H9 (cell line): ENCODE data around the gene VDAC1. TPM values are rescaled to one million over a fixed set of nuclear protein-coding genes. Genes with fewer than 3 reads are reported as not detected.

Source experiments
- DNase-seq: peaks from one replicate; pipeline ENCODE4 v3.0.0-alpha.2; 2017
- H2AFZ ChIP-seq: one replicate; pipeline ENCODE4 v1.6.1; 2013; ENCODE audit warnings: mild to moderate bottlenecking, low read length, control low read depth, moderate library complexity
- H2AK5ac ChIP-seq: 2 replicates; pipeline ENCODE4 v1.6.1; 2013; ENCODE audit warnings: low read length, control low read depth, mixed read lengths; ENCODE audit not compliant: insufficient read length
- H2BK120ac ChIP-seq: one replicate; pipeline ENCODE4 v1.6.1; 2013; ENCODE audit warnings: low read depth, mild to moderate bottlenecking, low read length, control low read depth, inconsistent platforms; ENCODE audit not compliant: poor library complexity, severe bottlenecking
- H2BK12ac ChIP-seq: 2 replicates; pipeline ENCODE4 v1.6.1; 2013; ENCODE audit warnings: low read length, control low read depth, mixed read lengths, low read depth; ENCODE audit not compliant: insufficient read length
- H2BK15ac ChIP-seq: 2 replicates; pipeline ENCODE4 v1.6.1; 2013; ENCODE audit warnings: low read depth, low read length, control low read depth
- H2BK20ac ChIP-seq: one replicate; pipeline ENCODE4 v1.6.1; 2013; ENCODE audit warnings: low read depth, mild to moderate bottlenecking, low read length, control low read depth, inconsistent platforms; ENCODE audit not compliant: poor library complexity, severe bottlenecking
- H2BK5ac ChIP-seq: 2 replicates; pipeline ENCODE4 v1.6.1; 2013; ENCODE audit warnings: low read length, control low read depth, mixed read lengths; ENCODE audit not compliant: insufficient read length
- H3K14ac ChIP-seq: 2 replicates; pipeline ENCODE4 v1.6.1; 2013; ENCODE audit warnings: low read length, control low read depth; ENCODE audit not compliant: insufficient read depth
- H3K18ac ChIP-seq: 2 replicates; pipeline ENCODE4 v1.6.1; 2013; ENCODE audit warnings: low read depth, mild to moderate bottlenecking, mixed read lengths, low read length, control low read depth; ENCODE audit not compliant: insufficient read length
- H3K23ac ChIP-seq: 2 replicates; pipeline ENCODE4 v1.6.1; 2013; ENCODE audit warnings: low read length, control low read depth, mixed read lengths, low read depth; ENCODE audit not compliant: insufficient read length
- H3K23me2 ChIP-seq: 2 replicates; pipeline ENCODE4 v1.6.1; 2013; ENCODE audit warnings: low read depth, mild to moderate bottlenecking, mixed read lengths, low read length, control low read depth; ENCODE audit not compliant: insufficient read length, poor library complexity, severe bottlenecking
- H3K27ac ChIP-seq: 2 replicates; pipeline ENCODE4 v1.5.1; 2013; ENCODE audit warnings: low read length, control low read depth, mixed read lengths, low read depth; ENCODE audit not compliant: insufficient read length
- H3K27me3 ChIP-seq: 2 replicates; pipeline ENCODE4 v1.6.1; 2013; ENCODE audit warnings: low read length, control low read depth, inconsistent platforms; ENCODE audit not compliant: insufficient read depth
- H3K4ac ChIP-seq: 2 replicates; pipeline ENCODE4 v1.6.1; 2013; ENCODE audit warnings: low read depth, mild to moderate bottlenecking, control low read depth, inconsistent platforms, low read length, moderate library complexity
- H3K4me1 ChIP-seq: 2 replicates; pipeline ENCODE4 v1.6.1; 2013; ENCODE audit warnings: low read length, control low read depth, inconsistent platforms; ENCODE audit not compliant: insufficient read depth
- H3K4me2 ChIP-seq: 2 replicates; pipeline ENCODE4 v1.6.1; 2013; ENCODE audit warnings: low read length, control low read depth, mixed read lengths; ENCODE audit not compliant: insufficient read length, insufficient read depth
- H3K56ac ChIP-seq: 2 replicates; pipeline ENCODE4 v1.6.1; 2013; ENCODE audit warnings: low read depth, mild to moderate bottlenecking, mixed read lengths, low read length, control low read depth; ENCODE audit not compliant: insufficient read length
- H3K79me1 ChIP-seq: 2 replicates; pipeline ENCODE4 v1.6.1; 2013; ENCODE audit warnings: low read depth, mild to moderate bottlenecking, moderate library complexity, low read length, control low read depth, inconsistent platforms; ENCODE audit not compliant: insufficient read depth, poor library complexity, severe bottlenecking
- H3K79me2 ChIP-seq: 2 replicates; pipeline ENCODE4 v1.6.1; 2013; ENCODE audit warnings: low read length, control low read depth, inconsistent platforms; ENCODE audit not compliant: insufficient read depth
- H3K9ac ChIP-seq: 2 replicates; pipeline ENCODE4 v1.6.1; 2013; ENCODE audit warnings: low read length, control low read depth, mixed read lengths; ENCODE audit not compliant: insufficient read length; ENCODE audit errors: extremely low read depth
- H3K9me3 ChIP-seq: one replicate; pipeline ENCODE4 v1.6.1; 2013; ENCODE audit warnings: low read depth, low read length, inconsistent platforms; ENCODE audit not compliant: control insufficient read depth
- H3T11ph ChIP-seq: one replicate; pipeline ENCODE4 v1.6.1; 2013; ENCODE audit warnings: mild to moderate bottlenecking, low read length, control low read depth, inconsistent platforms
- H4K20me1 ChIP-seq: one replicate; pipeline ENCODE4 v1.6.1; 2013; ENCODE audit not compliant: control insufficient read depth, insufficient read length, insufficient read depth
- H4K5ac ChIP-seq: 2 replicates; pipeline ENCODE4 v1.6.1; 2013; ENCODE audit warnings: low read depth, mild to moderate bottlenecking, mixed read lengths, low read length, control low read depth; ENCODE audit not compliant: insufficient read length
- H4K8ac ChIP-seq: replicated peaks from 2 replicates; pipeline ENCODE4 v1.6.1; 2013; ENCODE audit warnings: low read length, control low read depth, mixed read lengths, low read depth; ENCODE audit not compliant: insufficient read length
- H4K91ac ChIP-seq: 2 replicates; pipeline ENCODE4 v1.6.1; 2013; ENCODE audit warnings: low read depth, mild to moderate bottlenecking, moderate library complexity, mixed read lengths, low read length, control low read depth; ENCODE audit not compliant: insufficient read length
- H3K27ac Mint-ChIP-seq, 3 experiments: 2 replicates in 2 of 3; 3 replicates in 1 of 3; pipeline ENCODE4 v1.8.0; 2020 to 2021; ENCODE audit warnings: mixed read lengths in 3 of 3, mild to moderate bottlenecking in 1 of 3, moderate library complexity in 1 of 3
- H3K27me3 Mint-ChIP-seq: 2 replicates; pipeline ENCODE4 v1.8.0; 2021; ENCODE audit warnings: low read depth, mild to moderate bottlenecking, moderate library complexity, mixed read lengths
- H3K36me3 Mint-ChIP-seq, 3 experiments: 2 replicates in 2 of 3; 3 replicates in 1 of 3; pipeline ENCODE4 v1.8.0; 2020 to 2021; ENCODE audit warnings: low read depth in 3 of 3, mixed read lengths in 3 of 3; ENCODE audit not compliant: insufficient read depth in 1 of 3
- H3K4me1 Mint-ChIP-seq, 2 experiments: 2 replicates each; pipeline ENCODE4 v1.8.0; 2020; ENCODE audit warnings: mixed read lengths in 2 of 2
- H3K4me3 Mint-ChIP-seq, 2 experiments: 2 replicates in 1 of 2; 3 replicates in 1 of 2; pipeline ENCODE4 v1.8.0; 2020 to 2021; ENCODE audit warnings: mild to moderate bottlenecking in 2 of 2, mixed read lengths in 2 of 2, moderate library complexity in 1 of 2
- H3K9me3 Mint-ChIP-seq, 2 experiments: 2 replicates in 1 of 2; 3 replicates in 1 of 2; pipeline ENCODE4 v1.8.0; 2020; ENCODE audit warnings: mild to moderate bottlenecking in 2 of 2, mixed read lengths in 2 of 2, moderate library complexity in 1 of 2
- WGBS: extraction: QIAGEN DNeasy Blood & Tissue Kit; methylation state at CpG from one replicate; pipeline ENCODE4 v1.1.7; 2013; ENCODE audit warnings: missing lambda C conversion rate, low lambda C conversion rate, mixed read lengths; ENCODE audit not compliant: insufficient read length; ENCODE audit errors: extremely low coverage; 5-methylcytosine and 5-hydroxymethylcytosine counted together
- total RNA-seq: library from RNA; stranded (reverse); gene quantifications from 2 replicates; pipeline ENCODE4 v1.2.1, GENCODE V29; 2021
- TF ChIP-seq, protein P1 (sequence below): fragments of 200-600 bp; sonication (generic); conservative IDR thresholded peaks from 3 replicates; pipeline ENCODE4 v1.8.0; 2021; ENCODE audit warnings: antibody characterized with exemption, mild to moderate bottlenecking

The VDAC1 gene
- total RNA-seq, 1 experiment from 2014 or later, result 208 TPM

DNA sequence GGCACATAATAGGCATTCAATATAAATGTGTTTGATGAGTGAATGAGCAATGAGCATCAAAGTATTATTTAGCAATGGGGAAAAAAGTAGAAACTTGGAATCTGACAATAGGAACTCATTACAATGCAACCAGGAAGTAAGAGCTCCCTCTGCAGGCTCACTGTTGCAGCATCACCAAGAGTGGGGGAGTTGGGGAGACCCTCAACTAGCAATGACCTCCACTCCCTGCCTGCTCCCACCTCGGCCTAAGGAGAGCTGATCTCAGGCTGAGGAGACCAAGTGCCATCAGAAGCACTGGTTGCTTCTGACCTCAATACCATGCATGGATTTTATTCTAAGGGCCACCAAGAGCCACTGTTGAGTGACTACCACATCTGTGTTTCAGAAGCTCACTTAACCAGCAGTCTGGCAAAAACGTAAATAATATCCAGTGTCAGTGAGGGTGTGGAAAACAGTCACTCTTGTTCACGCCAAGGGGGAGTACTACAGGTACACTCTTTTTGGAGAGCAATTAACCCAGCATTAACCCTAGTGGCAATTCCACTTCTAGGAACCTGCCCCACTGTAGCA lies 8.0 kb downstream of the VDAC1 start:
- Histone ChIP-seq H3K9ac (no peak overlapping the region), H3K14ac (no peak overlapping the region), H4K5ac (no peak overlapping the region), H3K56ac (no peak overlapping the region), H3K27ac (no peak overlapping the region), H3K9me3 (no peaks in the 10 kb centered on the region), H2AK5ac (no peak overlapping the region), H2BK15ac (no peak overlapping the region), H3K79me2 (peaks cover 78% of the 10 kb centered on the region), H4K20me1 (peaks cover 5% of the 10 kb centered on the region), H3K79me1 (peaks cover 16% of the 10 kb centered on the region), H4K8ac (no peak overlapping the region), H2BK12ac (no peak overlapping the region), H2AFZ (no peak overlapping the region), H4K91ac (no peak overlapping the region), H3K23me2 (no peaks in the 10 kb centered on the region), H2BK120ac (no peak overlapping the region), H3K27me3 (no peaks in the 10 kb centered on the region), H3K4me2 (no peak overlapping the region), H2BK20ac (no peak overlapping the region), H3K4ac (no peak overlapping the region), H3K4me1 (peaks cover 6% of the 10 kb centered on the region; the same call in 1 of the 2 replicates), H3T11ph (no peak overlapping the region), H3K18ac (no peak overlapping the region), H2BK5ac (no peak overlapping the region), H3K23ac (no peak overlapping the region)
- peaks cover 41 to 47% of the 10 kb centered on the region in 2 experiments for H3K4me1 Mint-ChIP-seq
- H3K27me3 Mint-ChIP-seq, result no peaks in the 10 kb centered on the region
- H3K4me3 Mint-ChIP-seq, result no peak overlapping the region
- WGBS, result no CpG with 5 or more reads among the region's 3 CpGs
- H3K27ac Mint-ChIP-seq, result peak overlapping the region in 1 of 3 experiments; percentile 75; a peak in 1 of 7 replicates
- DNase-seq, result peak; percentile 67
- TF ChIP-seq, protein P1, sequence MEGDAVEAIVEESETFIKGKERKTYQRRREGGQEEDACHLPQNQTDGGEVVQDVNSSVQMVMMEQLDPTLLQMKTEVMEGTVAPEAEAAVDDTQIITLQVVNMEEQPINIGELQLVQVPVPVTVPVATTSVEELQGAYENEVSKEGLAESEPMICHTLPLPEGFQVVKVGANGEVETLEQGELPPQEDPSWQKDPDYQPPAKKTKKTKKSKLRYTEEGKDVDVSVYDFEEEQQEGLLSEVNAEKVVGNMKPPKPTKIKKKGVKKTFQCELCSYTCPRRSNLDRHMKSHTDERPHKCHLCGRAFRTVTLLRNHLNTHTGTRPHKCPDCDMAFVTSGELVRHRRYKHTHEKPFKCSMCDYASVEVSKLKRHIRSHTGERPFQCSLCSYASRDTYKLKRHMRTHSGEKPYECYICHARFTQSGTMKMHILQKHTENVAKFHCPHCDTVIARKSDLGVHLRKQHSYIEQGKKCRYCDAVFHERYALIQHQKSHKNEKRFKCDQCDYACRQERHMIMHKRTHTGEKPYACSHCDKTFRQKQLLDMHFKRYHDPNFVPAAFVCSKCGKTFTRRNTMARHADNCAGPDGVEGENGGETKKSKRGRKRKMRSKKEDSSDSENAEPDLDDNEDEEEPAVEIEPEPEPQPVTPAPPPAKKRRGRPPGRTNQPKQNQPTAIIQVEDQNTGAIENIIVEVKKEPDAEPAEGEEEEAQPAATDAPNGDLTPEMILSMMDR, result peak; percentile 85
- peaks cover 7 to 9% (median 8%) of the 10 kb centered on the region in 3 experiments; a peak in 6 of 7 replicates for H3K36me3 Mint-ChIP-seq
- H3K9me3 Mint-ChIP-seq, result no peaks in the 10 kb centered on the region; a peak in 1 of 5 replicates
